Mucosa of descending colon (tissue), 3 donors: Measurements from ENCODE around the gene FAM3B. TPM values are rescaled to one million over a fixed set of nuclear protein-coding genes. Genes with fewer than 3 reads are reported as not detected.

Experiments used
- ATAC-seq: fragments of 200-7000 bp; cut with Tn5 transposase; one replicate; pipeline ENCODE4 v1.9.1; 2020; ENCODE audit warnings: mild to moderate bottlenecking, moderate library complexity
- DNase-seq, 3 donors: peaks; one replicate each; pipeline ENCODE4 v3.0.0-alpha.2; 2020
- H3K36me3 ChIP-seq: fragments of 200-600 bp; one replicate; pipeline ENCODE4 v1.8.0; 2021; ENCODE audit warnings: low read depth, mild to moderate bottlenecking
- H3K4me1 ChIP-seq: fragments of 200-600 bp; one replicate; pipeline ENCODE4 v1.8.0; 2021; ENCODE audit warnings: low read depth, mild to moderate bottlenecking
- H3K4me3 ChIP-seq: fragments of 200-600 bp; one replicate; pipeline ENCODE4 v1.8.0; 2021; ENCODE audit warnings: mild to moderate bottlenecking
- H3K9me3 ChIP-seq: fragments of 200-600 bp; one replicate; pipeline ENCODE4 v1.8.0; 2021; ENCODE audit warnings: mild to moderate bottlenecking
- CTCF ChIP-seq: fragments of 200-600 bp; IDR thresholded peaks from one replicate; pipeline ENCODE4 v1.8.0; 2022; ENCODE audit warnings: antibody characterized with exemption, mild to moderate bottlenecking
- intact Hi-C, 2 donors: fragments of 100-400 bp; cut with DNase I in 1 of 2; cut with micrococcal nuclease in 1 of 2; formaldehyde crosslinking; loops; one replicate each; pipeline versions ENCODE4 v1.11.0 to v1.11.1; 2022; cut with DNase I, micrococcal nuclease
- total RNA-seq, 3 donors: library from RNA; stranded (reverse); fragmentation: NEBNext Ultra II Directional in 2 of 3; extraction: Animal tissue kit (Norgen Biotek cat#: 25700) in 2 of 3; gene quantifications; one replicate each; pipeline versions ENCODE4 v1.2.1 to v1.2.4, GENCODE V29; 2021 to 2023
- donor health status: DM: no; HTN: no; CAD: no; lungs with moderate emphysema.
- donor health status: DM: no; HTN: no; CAD: no.
- donor health status: DM: no; HTN: yes; CAD: no.

FAM3B gene
- total RNA-seq, 3 donors from 2014 or later = 0.70 to 2.3 TPM; not detected in 1

- Histone ChIP-seq H3K9me3 (no peaks in the 10 kb centered on the region), H3K4me3 (no peak overlapping the region), H3K4me1 (no peaks in the 10 kb centered on the region), H3K36me3 (no peaks in the 10 kb centered on the region)
- no peak for DNase-seq
- intact Hi-C loops = no loop called here
- ATAC-seq = no peak
- TF ChIP-seq CTCF = no peak
Measured at GRCh38 chr21:41370840-41371684, 54.5 kb downstream of the FAM3B start.

- ATAC-seq (no peak), DNase-seq (no peak)
- Histone ChIP-seq H3K4me1 (no peaks in the 10 kb centered on the region), H3K4me3 (no peak overlapping the region), H3K9me3 (no peaks in the 10 kb centered on the region), H3K36me3 (no peaks in the 10 kb centered on the region)
- no peak for TF ChIP-seq CTCF
- intact Hi-C loops = no loop called here
Measured at GRCh38 chr21:41371685-41372030, 55.1 kb downstream of the FAM3B start.

- ATAC-seq (no peak), DNase-seq (no peak)
- intact Hi-C loops = no loop called here
- Histone ChIP-seq H3K9me3 (no peaks in the 10 kb centered on the region), H3K4me3 (no peak overlapping the region), H3K36me3 (no peaks in the 10 kb centered on the region), H3K4me1 (no peaks in the 10 kb centered on the region)
- TF ChIP-seq CTCF = no peak
Measured at GRCh38 chr21:41373253-41373652, 56.7 kb downstream of the FAM3B start.

- ATAC-seq (no peak), DNase-seq (no peak)
- intact Hi-C loops = no loop called here
- TF ChIP-seq CTCF = no peak
- H3K36me3 ChIP-seq = no peaks in the 10 kb centered on the region
- no peaks in the 10 kb centered on the region for H3K9me3 ChIP-seq
- H3K4me1 ChIP-seq = no peaks in the 10 kb centered on the region
- H3K4me3 ChIP-seq = no peak overlapping the region
Measured at GRCh38 chr21:41373763-41374162, 57.2 kb downstream of the FAM3B start.

- TF ChIP-seq CTCF = no peak
- ATAC-seq (no peak), DNase-seq (no peak)
- intact Hi-C loops = no loop called here
- H3K9me3 ChIP-seq = no peaks in the 10 kb centered on the region
- no peak overlapping the region for H3K4me3 ChIP-seq
- no peaks in the 10 kb centered on the region for H3K4me1 ChIP-seq
- H3K36me3 ChIP-seq = no peaks in the 10 kb centered on the region
Measured at GRCh38 chr21:41374177-41374712, 57.6 kb downstream of the FAM3B start.
